ENCODE measurements around the gene ARHGEF40.

ARHGEF40 gene

GRCh38 chr14:21107283-21107800 is 37.2 kb downstream of the ARHGEF40 start:
- Histone ChIP-seq H3K4me3 (replicated peaks; ENCODE audit: insufficient read depth, low read length) (no peak overlapping the region), H3K27me3 (ENCODE audit: insufficient read depth, poor library complexity, severe bottlenecking) (no peaks in the 10 kb centered on the region), H3K27ac (replicated peaks) (peak overlapping the region; percentile 40)
- DNase-seq (ENCODE audit: low read depth in 1 of 2, low spot score in 1 of 2), result no peak
- TF ChIP-seq CTCF (IDR thresholded peaks at IDR 0.05; ENCODE audit: insufficient read depth, low read length), result no peak
- no peak for TF ChIP-seq SPI1 (IDR thresholded peaks at IDR 0.05; ENCODE audit: borderline replicate concordance, low read depth)
- no peak for TF ChIP-seq REST (IDR thresholded peaks at IDR 0.05; ENCODE audit: insufficient replicate concordance, low read depth)
- no peak for TF ChIP-seq GABPA (IDR thresholded peaks at IDR 0.05; ENCODE audit: low read depth)
- TF ChIP-seq POLR2AphosphoS5 (IDR thresholded peaks at IDR 0.05; ENCODE audit: low read depth), result no peak

- Histone ChIP-seq H3K4me3 (replicated peaks; ENCODE audit: insufficient read depth, low read length) (no peak overlapping the region), H3K27ac (replicated peaks) (no peak overlapping the region), H3K27me3 (ENCODE audit: insufficient read depth, poor library complexity, severe bottlenecking) (no peaks in the 10 kb centered on the region)
- no peak for DNase-seq (ENCODE audit: low read depth in 1 of 2, low spot score in 1 of 2)
- TF ChIP-seq GABPA (IDR thresholded peaks at IDR 0.05; ENCODE audit: low read depth) (no peak), SPI1 (IDR thresholded peaks at IDR 0.05; ENCODE audit: borderline replicate concordance, low read depth) (no peak), CTCF (IDR thresholded peaks at IDR 0.05; ENCODE audit: insufficient read depth, low read length) (no peak), REST (IDR thresholded peaks at IDR 0.05; ENCODE audit: insufficient replicate concordance, low read depth) (no peak), POLR2AphosphoS5 (IDR thresholded peaks at IDR 0.05; ENCODE audit: low read depth) (no peak)
Observed at GRCh38 chr14:21108791-21109190, 38.7 kb downstream of the ARHGEF40 start.

GRCh38 chr14:21109377-21110138 is 39.5 kb downstream of the ARHGEF40 start:
- H3K27ac ChIP-seq (replicated peaks), result no peak overlapping the region
- DNase-seq (ENCODE audit: low read depth in 1 of 2, low spot score in 1 of 2), result no peak
- H3K27me3 ChIP-seq (ENCODE audit: insufficient read depth, poor library complexity, severe bottlenecking), result no peaks in the 10 kb centered on the region
- no peak overlapping the region for H3K4me3 ChIP-seq (replicated peaks; ENCODE audit: insufficient read depth, low read length)
- TF ChIP-seq CTCF (IDR thresholded peaks at IDR 0.05; ENCODE audit: insufficient read depth, low read length), result no peak
- TF ChIP-seq REST (IDR thresholded peaks at IDR 0.05; ENCODE audit: insufficient replicate concordance, low read depth), result no peak
- no peak for TF ChIP-seq POLR2AphosphoS5 (IDR thresholded peaks at IDR 0.05; ENCODE audit: low read depth)
- no peak for TF ChIP-seq SPI1 (IDR thresholded peaks at IDR 0.05; ENCODE audit: borderline replicate concordance, low read depth)
- TF ChIP-seq GABPA (IDR thresholded peaks at IDR 0.05; ENCODE audit: low read depth), result no peak

All from HL-60 (cell line).